ENCODE measurements around the gene ADH1C. TPM values are rescaled to one million over a fixed set of nuclear protein-coding genes. Genes with fewer than 3 reads are reported as not detected.
"Not testable (repeated sequence)": the region's sequence is repeated elsewhere in the genome, so short reads cannot be mapped to it uniquely, and the experiment has no call there.

ADH1C gene
- total RNA-seq, 1 donor from 2014 or later: 13.0 TPM

GRCh38 chr4:99361268-99361898 lies 8.8 kb upstream of the ADH1C start:
- no peak overlapping the region for H3K9ac ChIP-seq (ENCODE audit: low read depth in 1 of 3, low read length in 3 of 3)
- H3K4me1 ChIP-seq (ENCODE audit: control insufficient read depth in 3 of 3, insufficient read depth in 3 of 3, low read length in 3 of 3): no peaks in the 10 kb centered on the region
- H3K27ac ChIP-seq (ENCODE audit: low read depth, low read length): peak overlapping the region; percentile 4
- H3K4me3 ChIP-seq (ENCODE audit: low read length in 3 of 3): no peak overlapping the region
- no peaks in the 10 kb centered on the region for H3K36me3 ChIP-seq (ENCODE audit: control insufficient read depth in 3 of 3, insufficient read depth in 3 of 3, low read length in 3 of 3)
- no peaks in the 10 kb centered on the region for H3K27me3 ChIP-seq (ENCODE audit: control insufficient read depth in 3 of 3, insufficient read depth in 3 of 3, low read length in 3 of 3)
- H3K9me3 ChIP-seq (ENCODE audit: control insufficient read depth in 3 of 3, low read length in 3 of 3): no peaks in the 10 kb centered on the region

GRCh38 chr4:99359480-99360204 lies 7.1 kb upstream of the ADH1C start:
- Histone ChIP-seq H3K27me3 (ENCODE audit: control insufficient read depth in 3 of 3, insufficient read depth in 3 of 3, low read length in 3 of 3) (no peaks in the 10 kb centered on the region), H3K36me3 (ENCODE audit: control insufficient read depth in 3 of 3, insufficient read depth in 3 of 3, low read length in 3 of 3) (no peaks in the 10 kb centered on the region), H3K9ac (ENCODE audit: low read depth in 1 of 3, low read length in 3 of 3) (no peak overlapping the region), H3K27ac (ENCODE audit: low read depth, low read length) (no peak overlapping the region), H3K4me3 (ENCODE audit: low read length in 3 of 3) (no peak overlapping the region), H3K4me1 (ENCODE audit: control insufficient read depth in 3 of 3, insufficient read depth in 3 of 3, low read length in 3 of 3) (no peaks in the 10 kb centered on the region), H3K9me3 (ENCODE audit: control insufficient read depth in 3 of 3, low read length in 3 of 3) (no peaks in the 10 kb centered on the region)

- Histone ChIP-seq H3K9ac (ENCODE audit: low read depth in 1 of 3, low read length in 3 of 3) (no peak overlapping the region), H3K27ac (ENCODE audit: low read depth, low read length) (no peak overlapping the region), H3K36me3 (ENCODE audit: control insufficient read depth in 3 of 3, insufficient read depth in 3 of 3, low read length in 3 of 3) (no peaks in the 10 kb centered on the region), H3K9me3 (ENCODE audit: control insufficient read depth in 3 of 3, low read length in 3 of 3) (no peaks in the 10 kb centered on the region), H3K4me1 (ENCODE audit: control insufficient read depth in 3 of 3, insufficient read depth in 3 of 3, low read length in 3 of 3) (peaks cover 0 to 5% (median 0%) of the 10 kb centered on the region in 3 donors), H3K27me3 (ENCODE audit: control insufficient read depth in 3 of 3, insufficient read depth in 3 of 3, low read length in 3 of 3) (no peaks in the 10 kb centered on the region), H3K4me3 (ENCODE audit: low read length in 3 of 3) (no peak overlapping the region)
Measured at GRCh38 chr4:99357948-99358347, 5.4 kb upstream of the ADH1C start.

- no peaks in the 10 kb centered on the region for H3K9me3 ChIP-seq (ENCODE audit: control insufficient read depth in 3 of 3, low read length in 3 of 3)
- no peaks in the 10 kb centered on the region for H3K36me3 ChIP-seq (ENCODE audit: control insufficient read depth in 3 of 3, insufficient read depth in 3 of 3, low read length in 3 of 3)
- no peak overlapping the region for H3K4me3 ChIP-seq (ENCODE audit: low read length in 3 of 3)
- H3K9ac ChIP-seq (ENCODE audit: low read depth in 1 of 3, low read length in 3 of 3): no peak overlapping the region
- no peaks in the 10 kb centered on the region for H3K27me3 ChIP-seq (ENCODE audit: control insufficient read depth in 3 of 3, insufficient read depth in 3 of 3, low read length in 3 of 3)
- no peak overlapping the region for H3K27ac ChIP-seq (ENCODE audit: low read depth, low read length)
- peaks cover 0 to 5% (median 0%) of the 10 kb centered on the region in 3 donors for H3K4me1 ChIP-seq (ENCODE audit: control insufficient read depth in 3 of 3, insufficient read depth in 3 of 3, low read length in 3 of 3)
Measured at GRCh38 chr4:99356992-99357391, 4.4 kb upstream of the ADH1C start.

GRCh38 chr4:99356149-99356548 lies 3.6 kb upstream of the ADH1C start:
- not testable (repeated sequence) for H3K27ac ChIP-seq (ENCODE audit: low read depth, low read length); H3K9me3 ChIP-seq (ENCODE audit: control insufficient read depth in 3 of 3, low read length in 3 of 3); H3K27me3 ChIP-seq (ENCODE audit: control insufficient read depth in 3 of 3, insufficient read depth in 3 of 3, low read length in 3 of 3); H3K4me3 ChIP-seq (ENCODE audit: low read length in 3 of 3); H3K36me3 ChIP-seq (ENCODE audit: control insufficient read depth in 3 of 3, insufficient read depth in 3 of 3, low read length in 3 of 3); H3K4me1 ChIP-seq (ENCODE audit: control insufficient read depth in 3 of 3, insufficient read depth in 3 of 3, low read length in 3 of 3); H3K9ac ChIP-seq (ENCODE audit: low read depth in 1 of 3, low read length in 3 of 3)

GRCh38 chr4:99351487-99351886 lies 1.1 kb downstream of the ADH1C start:
- H3K9me3 ChIP-seq (ENCODE audit: control insufficient read depth in 3 of 3, low read length in 3 of 3): no peaks in the 10 kb centered on the region
- H3K4me1 ChIP-seq (ENCODE audit: control insufficient read depth in 3 of 3, insufficient read depth in 3 of 3, low read length in 3 of 3): peaks cover 0 to 5% (median 0%) of the 10 kb centered on the region in 3 donors
- H3K27ac ChIP-seq (ENCODE audit: low read depth, low read length): no peak overlapping the region
- no peaks in the 10 kb centered on the region for H3K27me3 ChIP-seq (ENCODE audit: control insufficient read depth in 3 of 3, insufficient read depth in 3 of 3, low read length in 3 of 3)
- H3K36me3 ChIP-seq (ENCODE audit: control insufficient read depth in 3 of 3, insufficient read depth in 3 of 3, low read length in 3 of 3): no peaks in the 10 kb centered on the region
- no peak overlapping the region for H3K4me3 ChIP-seq (ENCODE audit: low read length in 3 of 3)
- H3K9ac ChIP-seq (ENCODE audit: low read depth in 1 of 3, low read length in 3 of 3): no peak overlapping the region

GRCh38 chr4:99349338-99349737 lies 3.2 kb downstream of the ADH1C start:
- Histone ChIP-seq H3K36me3 (ENCODE audit: control insufficient read depth in 3 of 3, insufficient read depth in 3 of 3, low read length in 3 of 3) (no peaks in the 10 kb centered on the region), H3K9ac (ENCODE audit: low read depth in 1 of 3, low read length in 3 of 3) (no peak overlapping the region), H3K4me1 (ENCODE audit: control insufficient read depth in 3 of 3, insufficient read depth in 3 of 3, low read length in 3 of 3) (peaks cover 0 to 5% (median 0%) of the 10 kb centered on the region in 3 donors)

GRCh38 chr4:99342624-99343023 lies 9.9 kb downstream of the ADH1C start:
- not testable (repeated sequence) for H3K9ac ChIP-seq (ENCODE audit: low read depth in 1 of 3, low read length in 3 of 3); H3K4me1 ChIP-seq (ENCODE audit: control insufficient read depth in 3 of 3, insufficient read depth in 3 of 3, low read length in 3 of 3); H3K4me3 ChIP-seq (ENCODE audit: low read length in 3 of 3); H3K36me3 ChIP-seq (ENCODE audit: control insufficient read depth in 3 of 3, insufficient read depth in 3 of 3, low read length in 3 of 3); H3K27me3 ChIP-seq (ENCODE audit: control insufficient read depth in 3 of 3, insufficient read depth in 3 of 3, low read length in 3 of 3); H3K27ac ChIP-seq (ENCODE audit: low read depth, low read length); H3K9me3 ChIP-seq (ENCODE audit: control insufficient read depth in 3 of 3, low read length in 3 of 3)

More at GRCh38 chr4:99349338-99349737, 3.2 kb downstream of the ADH1C start:
- no peak overlapping the region for H3K4me3 ChIP-seq (ENCODE audit: low read length in 3 of 3)
- H3K9me3 ChIP-seq (ENCODE audit: control insufficient read depth in 3 of 3, low read length in 3 of 3): no peaks in the 10 kb centered on the region
- no peaks in the 10 kb centered on the region for H3K27me3 ChIP-seq (ENCODE audit: control insufficient read depth in 3 of 3, insufficient read depth in 3 of 3, low read length in 3 of 3)
- no peak overlapping the region for H3K27ac ChIP-seq (ENCODE audit: low read depth, low read length)

GRCh38 chr4:99341426-99341825 lies 11.1 kb downstream of the ADH1C start:
- no peaks in the 10 kb centered on the region for H3K9me3 ChIP-seq (ENCODE audit: control insufficient read depth in 3 of 3, low read length in 3 of 3)
- H3K27ac ChIP-seq (ENCODE audit: low read depth, low read length): no peak overlapping the region
- no peaks in the 10 kb centered on the region for H3K36me3 ChIP-seq (ENCODE audit: control insufficient read depth in 3 of 3, insufficient read depth in 3 of 3, low read length in 3 of 3)
- H3K4me3 ChIP-seq (ENCODE audit: low read length in 3 of 3): no peak overlapping the region
- H3K9ac ChIP-seq (ENCODE audit: low read depth in 1 of 3, low read length in 3 of 3): no peak overlapping the region
- no peaks in the 10 kb centered on the region for H3K27me3 ChIP-seq (ENCODE audit: control insufficient read depth in 3 of 3, insufficient read depth in 3 of 3, low read length in 3 of 3)
- no peaks in the 10 kb centered on the region for H3K4me1 ChIP-seq (ENCODE audit: control insufficient read depth in 3 of 3, insufficient read depth in 3 of 3, low read length in 3 of 3)

- H3K4me3 ChIP-seq (ENCODE audit: low read length in 3 of 3): no peak overlapping the region
- H3K9ac ChIP-seq (ENCODE audit: low read depth in 1 of 3, low read length in 3 of 3): no peak overlapping the region
- no peaks in the 10 kb centered on the region for H3K4me1 ChIP-seq (ENCODE audit: control insufficient read depth in 3 of 3, insufficient read depth in 3 of 3, low read length in 3 of 3)
Measured at GRCh38 chr4:99339172-99339571, 13.4 kb downstream of the ADH1C start.

More at GRCh38 chr4:99339172-99339571, 13.4 kb downstream of the ADH1C start:
- Histone ChIP-seq H3K9me3 (ENCODE audit: control insufficient read depth in 3 of 3, low read length in 3 of 3) (no peaks in the 10 kb centered on the region), H3K27me3 (ENCODE audit: control insufficient read depth in 3 of 3, insufficient read depth in 3 of 3, low read length in 3 of 3) (no peaks in the 10 kb centered on the region), H3K36me3 (ENCODE audit: control insufficient read depth in 3 of 3, insufficient read depth in 3 of 3, low read length in 3 of 3) (no peaks in the 10 kb centered on the region), H3K27ac (ENCODE audit: low read depth, low read length) (no peak overlapping the region)

Data from skeletal muscle tissue (tissue), 4 donors.